LNCaP clone FGC (cell line): Measurements from ENCODE around the gene C20orf141.

Experiments used
- DNase-seq: peaks from one replicate; pipeline ENCODE4 v3.0.0-alpha.2; 2011; ENCODE audit warnings: low read depth
- H3K4me3 ChIP-seq: 2 replicates; pipeline ENCODE4 v1.5.1; 2011; ENCODE audit warnings: mild to moderate bottlenecking, low read depth, low read length, control low read depth
- CTCF ChIP-seq: IDR thresholded peaks from 2 replicates; pipeline ENCODE4 v1.5.1; 2012; ENCODE audit warnings: mild to moderate bottlenecking; ENCODE audit not compliant: control insufficient read depth, insufficient read depth; ENCODE audit errors: extremely low read depth

C20orf141 gene

GRCh38 chr20:2849529-2849928, 34.7 kb downstream of the C20orf141 start:
- no peak overlapping the region for H3K4me3 ChIP-seq
- no peak for DNase-seq
- TF ChIP-seq CTCF, result no peak

GRCh38 chr20:2851086-2851485, 36.3 kb downstream of the C20orf141 start:
- no peak for DNase-seq
- no peak for TF ChIP-seq CTCF
- H3K4me3 ChIP-seq, result no peak overlapping the region

GRCh38 chr20:2858591-2858990, 43.8 kb downstream of the C20orf141 start:
- H3K4me3 ChIP-seq, result no peak overlapping the region
- DNase-seq, result no peak
- TF ChIP-seq CTCF, result no peak

GRCh38 chr20:2859330-2860121, 44.7 kb downstream of the C20orf141 start:
- no peak overlapping the region for H3K4me3 ChIP-seq
- no peak for TF ChIP-seq CTCF
- peak; percentile 59 for DNase-seq

GRCh38 chr20:2864626-2865025, 49.8 kb downstream of the C20orf141 start:
- DNase-seq, result no peak
- no peak for TF ChIP-seq CTCF
- no peak overlapping the region for H3K4me3 ChIP-seq

GRCh38 chr20:2865101-2865500, 50.3 kb downstream of the C20orf141 start:
- no peak for TF ChIP-seq CTCF
- H3K4me3 ChIP-seq, result no peak overlapping the region
- no peak for DNase-seq
